GM10266 (cell line): ENCODE results near the gene ADIPOR2.
"Not testable (repeated sequence)": the region's sequence is repeated elsewhere in the genome, so short reads cannot be mapped to it uniquely, and the experiment has no call there.

Experiments
- DNase-seq: peaks from one replicate; pipeline ENCODE4 v3.0.0; 2012; ENCODE audit errors: extremely low spot score
- CTCF ChIP-seq: IDR thresholded peaks from 2 replicates; pipeline ENCODE4 v1.5.1; 2012; ENCODE audit warnings: mild to moderate bottlenecking, low read depth; ENCODE audit not compliant: control insufficient read depth, insufficient read depth; ENCODE audit errors: missing control alignments

Gene ADIPOR2

GRCh38 chr12:1681493-1681807 is 9.4 kb upstream of the ADIPOR2 start:
- TF ChIP-seq CTCF = no peak
- no peak for DNase-seq

GRCh38 chr12:1688086-1688710 is 2.7 kb upstream of the ADIPOR2 start:
- TF ChIP-seq CTCF = no peak
- DNase-seq = no peak

GRCh38 chr12:1691123-1692007 is 495 bp downstream of the ADIPOR2 start:
- DNase-seq = peak; percentile 16
- no peak for TF ChIP-seq CTCF

- TF ChIP-seq CTCF = no peak
- DNase-seq = no peak
Observed at GRCh38 chr12:1692226-1692625, 1.4 kb downstream of the ADIPOR2 start.

- DNase-seq = no peak
- no peak for TF ChIP-seq CTCF
Observed at GRCh38 chr12:1692895-1693610, 2.2 kb downstream of the ADIPOR2 start.

- DNase-seq = not testable (repeated sequence)
Observed at GRCh38 chr12:1695097-1695496, 4.2 kb downstream of the ADIPOR2 start.

GRCh38 chr12:1695886-1696670 is 5.2 kb downstream of the ADIPOR2 start:
- no peak for TF ChIP-seq CTCF
- DNase-seq = no peak
